ENCODE measurements around the gene ADCYAP1R1.

ADCYAP1R1 gene

GRCh38 chr7:31043051-31043471 is 9.0 kb upstream of the ADCYAP1R1 start:
- DNase-seq (ENCODE audit: low spot score) = no peak

GRCh38 chr7:31044529-31044928 is 7.6 kb upstream of the ADCYAP1R1 start:
- no peak for DNase-seq (ENCODE audit: low spot score)

- no peak for DNase-seq (ENCODE audit: low spot score)
These were observed 5.4 kb upstream of the ADCYAP1R1 start for GRCh38 chr7:31046723-31047122.

GRCh38 chr7:31047313-31048146 is 4.6 kb upstream of the ADCYAP1R1 start:
- no peak for DNase-seq (ENCODE audit: low spot score)

GRCh38 chr7:31049005-31049765 is 2.9 kb upstream of the ADCYAP1R1 start:
- no peak for DNase-seq (ENCODE audit: low spot score)

- DNase-seq (ENCODE audit: low spot score) = no peak
These were observed 356 bp downstream of the ADCYAP1R1 start for GRCh38 chr7:31052487-31052840.

GRCh38 chr7:31052841-31053601 is 913 bp downstream of the ADCYAP1R1 start:
- no peak for DNase-seq (ENCODE audit: low spot score)

GRCh38 chr7:31053986-31054385 is 1.9 kb downstream of the ADCYAP1R1 start:
- no peak for DNase-seq (ENCODE audit: low spot score)

GRCh38 chr7:31054608-31055278 is 2.6 kb downstream of the ADCYAP1R1 start:
- no peak for DNase-seq (ENCODE audit: low spot score)

GRCh38 chr7:31055471-31055870 is 3.4 kb downstream of the ADCYAP1R1 start:
- DNase-seq (ENCODE audit: low spot score) = no peak

GRCh38 chr7:31056775-31057346 is 4.8 kb downstream of the ADCYAP1R1 start:
- no peak for DNase-seq (ENCODE audit: low spot score)

GRCh38 chr7:31058122-31058521 is 6.0 kb downstream of the ADCYAP1R1 start:
- DNase-seq (ENCODE audit: low spot score) = no peak

- no peak for DNase-seq (ENCODE audit: low spot score)
These were observed 6.6 kb downstream of the ADCYAP1R1 start for GRCh38 chr7:31058688-31059087.

GRCh38 chr7:31059551-31059950 is 7.4 kb downstream of the ADCYAP1R1 start:
- DNase-seq (ENCODE audit: low spot score) = no peak

- DNase-seq (ENCODE audit: low spot score) = no peak
These were observed 9.1 kb downstream of the ADCYAP1R1 start for GRCh38 chr7:31061185-31061584.

GRCh38 chr7:31062746-31063435 is 10.8 kb downstream of the ADCYAP1R1 start:
- DNase-seq (ENCODE audit: low spot score) = no peak

- no peak for DNase-seq (ENCODE audit: low spot score)
These were observed 13.0 kb downstream of the ADCYAP1R1 start for GRCh38 chr7:31065021-31065593.

- DNase-seq (ENCODE audit: low spot score) = no peak
These were observed 13.7 kb downstream of the ADCYAP1R1 start for GRCh38 chr7:31065840-31066239.

- no peak for DNase-seq (ENCODE audit: low spot score)
These were observed 14.5 kb downstream of the ADCYAP1R1 start for GRCh38 chr7:31066516-31067130.

GRCh38 chr7:31067491-31067890 is 15.4 kb downstream of the ADCYAP1R1 start:
- no peak for DNase-seq (ENCODE audit: low spot score)

Measured in hematopoietic multipotent progenitor cell treated with erythropoietin and hydrocortisone succinate and interleukin-3 and kit ligand, for 17 days (in vitro differentiated cells).